GM10248 (cell line): Measurements from ENCODE around the gene WNT16.

Source experiments
- CTCF ChIA-PET: fragments of 300-600 bp; sonication (Branson Sonifier 250); formaldehyde crosslinking; extraction: SDS; loops from one replicate; lab custom pipeline; 2021; ENCODE audit warnings: antibody characterized with exemption; lab: Yijun Ruan, JAX
- POLR2A ChIA-PET: fragments of 350-650 bp; sonication (Branson Sonifier 250); formaldehyde crosslinking; extraction: SDS; loops from one replicate; lab custom pipeline; 2020; ENCODE audit warnings: antibody characterized with exemption; lab: Yijun Ruan, JAX
- DNase-seq: peaks from one replicate; pipeline ENCODE4 v3.0.0; 2012; ENCODE audit errors: extremely low spot score
- CTCF ChIP-seq: IDR thresholded peaks from 2 replicates; pipeline ENCODE4 v1.5.1; 2012; ENCODE audit warnings: mild to moderate bottlenecking, low read depth; ENCODE audit errors: extremely low read depth, missing control alignments, control extremely low read depth

Gene WNT16

GRCh38 chr7:121352323-121352722 lies 23.5 kb downstream of the WNT16 start:
- ChIA-PET CTCF (interaction anchor here (1.0 to 2.0 kb wide), 10 partner anchors 9 to 642 kb away, joined by 3 to 7 read pairs (median 3); no protein-coding TSS in a partner anchor), POLR2A (no interaction called here)
- no peak for TF ChIP-seq CTCF
- no peak for DNase-seq

DNA sequence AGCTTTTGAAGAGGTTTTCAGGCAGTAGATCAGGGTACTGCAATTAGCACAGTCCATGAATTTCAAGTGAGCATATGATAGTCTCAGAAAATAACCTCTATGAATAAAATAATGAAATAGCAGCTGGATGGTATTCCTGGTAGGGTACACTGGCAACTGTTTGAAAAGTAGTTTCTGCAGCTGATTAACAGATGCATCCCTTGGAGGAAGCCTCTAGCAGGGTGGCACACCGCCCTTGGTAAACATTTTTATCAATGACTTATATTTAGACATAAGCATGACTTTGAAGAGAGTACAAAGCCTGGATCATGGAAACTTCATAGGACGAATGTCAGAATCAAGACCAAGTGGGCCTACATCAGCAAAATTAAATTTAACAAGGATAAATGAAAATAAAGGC lies 26.8 kb downstream of the WNT16 start:
- ChIA-PET POLR2A (no interaction called here), CTCF (interaction anchor here (0.9 to 3.1 kb wide), 4 partner anchors 9 to 639 kb away, joined by 3 to 12 read pairs (median 7); no protein-coding TSS in a partner anchor)
- TF ChIP-seq CTCF, result no peak
- DNase-seq, result no peak

- DNase-seq, result no peak
- POLR2A ChIA-PET, result no interaction called here
- TF ChIP-seq CTCF, result no peak
- CTCF ChIA-PET, result interaction anchor here (1.1 to 1.7 kb wide), 4 partner anchors 9 to 190 kb away, joined by 3 to 8 read pairs (median 5); no protein-coding TSS in a partner anchor
These were observed 31.8 kb downstream of the WNT16 start for GRCh38 chr7:121360564-121360963.

- POLR2A ChIA-PET, result interaction anchor here (1.8 kb wide), 1 partner anchor 28 kb away, joined by 7 read pairs; the partner anchor contains the start of gene FAM3C
- TF ChIP-seq CTCF, result peak; percentile 51
These were observed 38.1 kb downstream of the WNT16 start for GRCh38 chr7:121366852-121367431.

DNA sequence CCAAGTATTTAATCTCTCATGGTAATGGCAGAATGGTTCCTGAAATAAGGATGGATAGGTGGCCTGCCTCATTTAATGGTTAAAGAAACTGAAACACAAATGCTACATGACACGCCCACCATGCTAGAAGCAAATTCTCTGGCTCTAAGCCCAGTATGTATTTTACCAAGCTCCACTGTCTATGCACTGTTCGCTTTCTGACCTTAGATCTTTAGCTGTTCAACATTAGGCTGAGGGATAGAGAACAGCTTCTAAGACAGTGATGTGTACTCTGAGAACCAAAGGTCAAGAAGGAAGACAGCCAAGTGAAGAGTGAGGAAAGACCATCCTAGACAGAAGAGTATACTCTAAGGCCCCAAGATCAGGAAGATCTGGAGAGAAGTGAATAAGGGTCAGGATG lies 40.7 kb downstream of the WNT16 start:
- ChIA-PET CTCF (interaction anchor here (0.9 to 11.4 kb wide), 6 partner anchors 14 to 512 kb away, joined by 3 to 157 read pairs (median 13); partner anchors contain the start of genes FAM3C and TSPAN12), POLR2A (interaction anchor here (1.0 kb wide), 1 partner anchor 27 kb away, joined by 3 read pairs; the partner anchor contains the start of gene FAM3C)
- no peak for TF ChIP-seq CTCF
- no peak for DNase-seq

More at GRCh38 chr7:121366852-121367431, 38.1 kb downstream of the WNT16 start:
- CTCF ChIA-PET, result interaction anchor here (0.6 to 11.4 kb wide), 38 partner anchors 9 to 627 kb away, joined by 3 to 157 read pairs (median 5); partner anchors contain the start of gene FAM3C
- peak; percentile 28 for DNase-seq

GRCh38 chr7:121371367-121371766 lies 42.6 kb downstream of the WNT16 start:
- no peak for TF ChIP-seq CTCF
- POLR2A ChIA-PET, result no interaction called here
- CTCF ChIA-PET, result interaction anchor here (1.0 to 11.4 kb wide), 4 partner anchors 10 to 175 kb away, joined by 3 to 157 read pairs (median 32); partner anchors contain the start of gene FAM3C
- no peak for DNase-seq
